Astrocyte (in vitro differentiated cells and primary cell): Measurements from ENCODE around the gene IP6K3. TPM values are rescaled to one million over a fixed set of nuclear protein-coding genes. Genes with fewer than 3 reads are reported as not detected.

Experiments
- DNase-seq: peaks from one replicate; pipeline ENCODE4 v3.0.0-alpha.2; 2010; ENCODE audit warnings: low read depth
- FAIRE-seq: peaks from 2 replicates; lab custom pipeline; 2011; peaks lifted over from hg19 to GRCh38; lab: Jason Lieb, UNC
- H2AFZ ChIP-seq: 2 replicates; pipeline ENCODE4 v1.6.0; 2012; ENCODE audit warnings: low read depth, low read length, inconsistent platforms
- H3K27ac ChIP-seq: 2 replicates; pipeline ENCODE4 v1.5.1; 2011; ENCODE audit warnings: low read depth, low read length, inconsistent platforms
- H3K27me3 ChIP-seq: 2 replicates; pipeline ENCODE4 v1.6.0; 2011; ENCODE audit warnings: low read length, inconsistent platforms; ENCODE audit not compliant: insufficient read depth
- H3K36me3 ChIP-seq: 2 replicates; pipeline ENCODE4 v1.5.1; 2011; ENCODE audit warnings: low read length, inconsistent platforms; ENCODE audit not compliant: insufficient read depth
- H3K4me1 ChIP-seq: 2 replicates; pipeline ENCODE4 v1.5.1; 2011; ENCODE audit warnings: low read length, inconsistent platforms; ENCODE audit not compliant: insufficient read depth
- H3K4me2 ChIP-seq: 2 replicates; pipeline ENCODE4 v1.6.0; 2012; ENCODE audit warnings: low read length, inconsistent platforms
- H3K4me3 ChIP-seq: 2 replicates; pipeline ENCODE4 v1.5.1; 2011; ENCODE audit warnings: low read depth, mild to moderate bottlenecking, low read length, inconsistent platforms; ENCODE audit not compliant: insufficient read depth
- H3K79me2 ChIP-seq: 2 replicates; pipeline ENCODE4 v1.6.0; 2012; ENCODE audit warnings: mild to moderate bottlenecking, low read length, inconsistent platforms; ENCODE audit not compliant: insufficient read depth
- H3K9ac ChIP-seq: 2 replicates; pipeline ENCODE4 v1.6.0; 2012; ENCODE audit warnings: mild to moderate bottlenecking, low read length, inconsistent platforms
- H3K9me3 ChIP-seq: 2 replicates; pipeline ENCODE4 v1.5.1; 2012; ENCODE audit warnings: low read depth, mild to moderate bottlenecking, low read length, inconsistent platforms; ENCODE audit not compliant: insufficient read depth
- H4K20me1 ChIP-seq: 2 replicates; pipeline ENCODE4 v1.6.0; 2012; ENCODE audit warnings: low read length, inconsistent platforms; ENCODE audit not compliant: insufficient read depth
- H3K27ac Mint-ChIP-seq: one replicate; pipeline ENCODE4 v1.8.0; 2021; ENCODE audit warnings: mild to moderate bottlenecking, mixed read lengths; ENCODE audit not compliant: unreplicated experiment
- H3K27me3 Mint-ChIP-seq: one replicate; pipeline ENCODE4 v1.8.0; 2021; ENCODE audit warnings: low read depth, mixed read lengths; ENCODE audit not compliant: unreplicated experiment
- H3K36me3 Mint-ChIP-seq: one replicate; pipeline ENCODE4 v1.8.0; 2021; ENCODE audit warnings: low read depth, mixed read lengths; ENCODE audit not compliant: unreplicated experiment
- H3K4me1 Mint-ChIP-seq: one replicate; pipeline ENCODE4 v1.8.0; 2021; ENCODE audit warnings: low read depth, mixed read lengths; ENCODE audit not compliant: unreplicated experiment
- H3K4me3 Mint-ChIP-seq: one replicate; pipeline ENCODE4 v1.8.0; 2021; ENCODE audit warnings: mild to moderate bottlenecking, moderate library complexity, mixed read lengths; ENCODE audit not compliant: unreplicated experiment
- H3K9me3 Mint-ChIP-seq: one replicate; pipeline ENCODE4 v1.8.0; 2021; ENCODE audit warnings: mild to moderate bottlenecking, mixed read lengths; ENCODE audit not compliant: unreplicated experiment
- CTCF ChIP-seq: IDR thresholded peaks from 2 replicates; pipeline ENCODE4 v1.5.1; 2011; ENCODE audit warnings: low read depth, mild to moderate bottlenecking, inconsistent platforms, low read length, moderate library complexity; ENCODE audit not compliant: insufficient read depth
- EZH2 ChIP-seq: IDR thresholded peaks from 2 replicates; pipeline ENCODE4 v1.6.1; 2012; ENCODE audit warnings: mild to moderate bottlenecking, low read length, inconsistent platforms; ENCODE audit not compliant: insufficient read depth
- total RNA-seq: library from RNA; stranded (reverse); gene quantifications from 2 replicates; pipeline ENCODE4 v1.2.1, GENCODE V29; 2021

IP6K3 gene
- total RNA-seq, 1 donor from 2014 or later: 4.6 TPM

GRCh38 chr6:33698494-33698893, 48.2 kb downstream of the IP6K3 start:
- H3K27me3 ChIP-seq: no peaks in the 10 kb centered on the region
- no peak for TF ChIP-seq CTCF
- TF ChIP-seq EZH2: no peak
- Mint-ChIP-seq H3K9me3 (no peaks in the 10 kb centered on the region), H3K4me1 (peaks cover 23% of the 10 kb centered on the region), H3K36me3 (peaks cover 4% of the 10 kb centered on the region), H3K4me3 (no peak overlapping the region), H3K27me3 (no peaks in the 10 kb centered on the region), H3K27ac (peak overlapping the region; percentile 19)
- H3K4me2 ChIP-seq: no peak overlapping the region
- H3K36me3 ChIP-seq: no peaks in the 10 kb centered on the region
- no peaks in the 10 kb centered on the region for H3K9me3 ChIP-seq
- H2AFZ ChIP-seq: no peak overlapping the region
- H4K20me1 ChIP-seq: peaks cover 4% of the 10 kb centered on the region
- peaks cover 34% of the 10 kb centered on the region for H3K4me1 ChIP-seq
- no peak overlapping the region for H3K27ac ChIP-seq
- DNase-seq: no peak
- H3K4me3 ChIP-seq: no peak overlapping the region
- FAIRE-seq: no peak
- no peaks in the 10 kb centered on the region for H3K79me2 ChIP-seq
- no peak overlapping the region for H3K9ac ChIP-seq

GRCh38 chr6:33697845-33698244, 48.9 kb downstream of the IP6K3 start:
- Mint-ChIP-seq H3K27ac (peak overlapping the region; percentile 20), H3K4me3 (no peak overlapping the region)
- peaks cover 37% of the 10 kb centered on the region for H3K4me1 ChIP-seq

More at GRCh38 chr6:33697845-33698244, 48.9 kb downstream of the IP6K3 start:
- Histone ChIP-seq H2AFZ (no peak overlapping the region), H3K9me3 (no peaks in the 10 kb centered on the region), H3K36me3 (no peaks in the 10 kb centered on the region), H3K9ac (no peak overlapping the region), H3K27ac (no peak overlapping the region), H4K20me1 (peaks cover 4% of the 10 kb centered on the region), H3K4me3 (no peak overlapping the region), H3K79me2 (no peaks in the 10 kb centered on the region), H3K4me2 (no peak overlapping the region), H3K27me3 (no peaks in the 10 kb centered on the region)
- no peak for TF ChIP-seq EZH2
- TF ChIP-seq CTCF: no peak
- DNase-seq (no peak), FAIRE-seq (no peak)
- Mint-ChIP-seq H3K27me3 (no peaks in the 10 kb centered on the region), H3K36me3 (peaks cover 6% of the 10 kb centered on the region), H3K4me1 (peaks cover 24% of the 10 kb centered on the region), H3K9me3 (no peaks in the 10 kb centered on the region)
